ENCODE measurements around the gene TUBGCP3.

DNA sequence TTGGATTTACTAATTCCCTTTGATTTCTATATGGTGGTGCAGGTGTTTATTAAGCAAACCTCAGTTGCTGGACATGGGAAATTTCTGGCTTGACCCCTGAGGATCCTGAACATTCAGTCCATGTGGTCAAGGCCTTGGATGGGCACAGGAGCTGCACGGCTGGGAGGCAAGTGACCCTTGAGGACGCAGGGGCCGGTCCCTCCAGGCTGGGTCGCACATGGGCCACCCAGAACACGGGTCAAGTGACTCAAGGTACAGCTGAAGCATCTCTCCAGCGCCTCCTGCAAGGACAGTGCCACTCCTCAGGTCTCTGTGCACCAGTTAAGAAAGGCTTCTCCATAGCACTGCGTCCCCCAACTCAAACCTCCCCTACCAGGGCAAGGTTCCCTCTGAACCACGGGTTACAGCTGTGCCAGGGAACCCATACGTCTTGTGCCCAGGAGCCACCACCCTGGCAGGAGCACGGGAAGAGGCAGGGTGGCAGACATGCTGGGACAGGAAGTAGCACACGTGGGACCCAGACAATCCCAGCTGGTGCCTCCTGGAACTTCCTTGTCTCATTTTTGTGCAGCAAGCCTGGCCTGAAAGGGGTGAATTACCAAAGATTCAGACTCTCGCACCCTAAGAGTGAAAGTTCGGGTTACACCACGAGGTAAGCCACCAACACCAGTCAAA lies 118.7 kb downstream of the TUBGCP3 start:
- no peak for TF ChIP-seq EZH2 (IDR thresholded peaks at IDR 0.05; ENCODE audit: low read depth)
- TF ChIP-seq, protein P1, sequence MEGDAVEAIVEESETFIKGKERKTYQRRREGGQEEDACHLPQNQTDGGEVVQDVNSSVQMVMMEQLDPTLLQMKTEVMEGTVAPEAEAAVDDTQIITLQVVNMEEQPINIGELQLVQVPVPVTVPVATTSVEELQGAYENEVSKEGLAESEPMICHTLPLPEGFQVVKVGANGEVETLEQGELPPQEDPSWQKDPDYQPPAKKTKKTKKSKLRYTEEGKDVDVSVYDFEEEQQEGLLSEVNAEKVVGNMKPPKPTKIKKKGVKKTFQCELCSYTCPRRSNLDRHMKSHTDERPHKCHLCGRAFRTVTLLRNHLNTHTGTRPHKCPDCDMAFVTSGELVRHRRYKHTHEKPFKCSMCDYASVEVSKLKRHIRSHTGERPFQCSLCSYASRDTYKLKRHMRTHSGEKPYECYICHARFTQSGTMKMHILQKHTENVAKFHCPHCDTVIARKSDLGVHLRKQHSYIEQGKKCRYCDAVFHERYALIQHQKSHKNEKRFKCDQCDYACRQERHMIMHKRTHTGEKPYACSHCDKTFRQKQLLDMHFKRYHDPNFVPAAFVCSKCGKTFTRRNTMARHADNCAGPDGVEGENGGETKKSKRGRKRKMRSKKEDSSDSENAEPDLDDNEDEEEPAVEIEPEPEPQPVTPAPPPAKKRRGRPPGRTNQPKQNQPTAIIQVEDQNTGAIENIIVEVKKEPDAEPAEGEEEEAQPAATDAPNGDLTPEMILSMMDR (conservative IDR thresholded peaks at IDR 0.05): no peak

All from PC-9 (cell line).